Left ventricle myocardium inferior (tissue), 1 donor: ENCODE measurements around the gene ENTPD5. TPM values are rescaled to one million over a fixed set of nuclear protein-coding genes. Genes with fewer than 3 reads are reported as not detected.
"Not testable (repeated sequence)": the region's sequence is repeated elsewhere in the genome, so short reads cannot be mapped to it uniquely, and the experiment has no call there.

Source experiments
- DNase-seq: peaks from one replicate; pipeline ENCODE4 v3.0.0-alpha.2; 2020
- H3K27ac ChIP-seq: fragments of 200-600 bp; replicated peaks from 2 replicates; pipeline ENCODE4 v1.8.0; 2021
- H3K27me3 ChIP-seq: fragments of 200-600 bp; 2 replicates; pipeline ENCODE4 v1.8.0; 2021; ENCODE audit warnings: low read depth
- H3K36me3 ChIP-seq: fragments of 200-600 bp; 2 replicates; pipeline ENCODE4 v1.8.0; 2021
- H3K4me1 ChIP-seq: fragments of 200-600 bp; 2 replicates; pipeline ENCODE4 v1.8.0; 2021
- H3K4me3 ChIP-seq: fragments of 200-600 bp; 2 replicates; pipeline ENCODE4 v1.8.0; 2021; ENCODE audit warnings: mild to moderate bottlenecking, moderate library complexity
- H3K9me3 ChIP-seq: fragments of 200-600 bp; replicated peaks from 2 replicates; pipeline ENCODE4 v1.8.0; 2021
- CTCF ChIP-seq: fragments of 200-600 bp; IDR thresholded peaks from 2 replicates; pipeline ENCODE4 v1.8.0; 2021; ENCODE audit warnings: antibody characterized with exemption, mild to moderate bottlenecking, borderline replicate concordance
- intact Hi-C: fragments of 100-400 bp; cut with micrococcal nuclease; formaldehyde crosslinking; loops from one replicate; pipeline ENCODE4 v1.11.0; 2022
- total RNA-seq: library from RNA; stranded (reverse); fragmentation: NEBNext Ultra II Directional; extraction: Animal tissue kit (Norgen Biotek cat#: 25700); gene quantifications from one replicate; pipeline ENCODE4 v1.2.1, GENCODE V29; 2021
- donor health status: DM: no; HTN: yes; CAD: no; lungs with severe emphysema.

The ENTPD5 gene
- total RNA-seq, 1 donor from 2014 or later: 6.3 TPM

DNA sequence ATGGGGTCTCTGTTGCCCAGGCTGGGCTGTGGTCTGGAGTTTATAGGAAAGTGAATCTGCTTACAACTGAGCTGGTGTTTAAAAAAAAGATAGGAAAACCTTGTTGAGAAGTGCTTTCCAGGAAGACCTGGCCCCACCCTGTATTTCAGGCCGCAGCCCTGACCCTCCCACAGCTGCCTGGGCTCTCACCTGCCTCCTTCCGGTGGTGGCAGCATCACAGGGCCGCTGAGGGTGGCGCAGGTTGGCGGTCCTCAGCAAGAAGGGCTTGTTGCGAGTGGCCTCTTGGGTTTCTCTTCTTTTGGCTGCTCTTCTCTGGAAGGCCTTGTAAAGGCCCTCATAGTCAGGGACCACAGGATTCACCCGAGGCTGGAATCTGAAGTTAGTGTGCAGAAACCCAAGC lies 76.9 kb downstream of the ENTPD5 start:
- Histone ChIP-seq H3K4me1 (no peaks in the 10 kb centered on the region), H3K4me3 (no peak overlapping the region), H3K27ac (no peak overlapping the region), H3K9me3 (no peaks in the 10 kb centered on the region), H3K27me3 (no peaks in the 10 kb centered on the region), H3K36me3 (peaks cover 47% of the 10 kb centered on the region)
- no peak for DNase-seq
- no peak for TF ChIP-seq CTCF
- intact Hi-C loops: no loop called here

DNA sequence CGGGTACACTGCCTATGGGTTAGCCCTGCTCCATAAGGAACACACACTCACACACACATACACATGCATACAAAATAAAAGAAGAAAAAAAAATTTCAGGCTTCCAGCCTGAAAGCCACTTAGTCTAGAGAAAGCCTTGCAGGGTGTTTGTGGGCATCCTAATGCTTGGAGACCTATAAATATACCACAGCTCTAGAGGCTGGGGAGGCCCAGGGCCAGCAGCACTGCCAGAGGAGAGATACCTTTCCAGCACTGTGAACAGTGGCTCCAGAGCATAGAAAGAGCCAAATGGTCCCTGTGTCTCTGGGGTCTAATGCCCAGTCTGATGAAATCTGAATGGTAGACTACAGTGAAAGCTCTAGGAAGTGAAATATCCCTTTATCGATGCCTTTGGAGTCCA lies 82.1 kb downstream of the ENTPD5 start:
- H3K36me3 ChIP-seq: peaks cover 68% of the 10 kb centered on the region
- intact Hi-C loops: no loop called here

GRCh38 chr14:73936548-73936947 lies 82.5 kb downstream of the ENTPD5 start:
- Histone ChIP-seq H3K4me3 (no peak overlapping the region), H3K36me3 (peaks cover 73% of the 10 kb centered on the region), H3K9me3 (no peaks in the 10 kb centered on the region), H3K27ac (no peak overlapping the region), H3K4me1 (no peaks in the 10 kb centered on the region), H3K27me3 (no peaks in the 10 kb centered on the region)
- TF ChIP-seq CTCF: no peak
- intact Hi-C loops: no loop called here
- no peak for DNase-seq

More for the DNA sequence above, 82.1 kb downstream of the ENTPD5 start:
- no peak for TF ChIP-seq CTCF
- Histone ChIP-seq H3K4me1 (no peaks in the 10 kb centered on the region), H3K27ac (no peak overlapping the region), H3K9me3 (no peaks in the 10 kb centered on the region), H3K27me3 (no peaks in the 10 kb centered on the region), H3K4me3 (no peak overlapping the region)
- DNase-seq: no peak

DNA sequence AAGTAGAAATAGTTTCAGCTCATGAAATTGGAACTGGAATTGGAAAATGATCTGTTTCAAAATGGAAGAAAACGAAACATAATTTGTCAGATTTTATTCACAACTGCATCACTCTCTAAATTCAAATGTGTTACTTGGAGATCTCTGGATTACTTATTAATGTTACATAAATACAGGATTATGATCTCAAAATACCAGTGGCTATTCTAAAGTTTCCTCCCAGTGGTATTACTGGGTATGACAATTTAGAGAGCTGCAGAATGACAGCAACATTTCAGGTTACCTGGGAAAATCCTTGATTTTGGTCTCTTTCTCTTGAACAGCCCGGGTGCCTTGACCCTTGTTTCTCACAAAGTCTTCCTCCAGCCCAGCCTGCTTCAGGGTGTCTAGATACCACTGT lies 83.4 kb downstream of the ENTPD5 start:
- Histone ChIP-seq H3K4me3 (no peak overlapping the region), H3K27ac (no peak overlapping the region), H3K27me3 (no peaks in the 10 kb centered on the region), H3K9me3 (no peaks in the 10 kb centered on the region), H3K36me3 (peaks cover 80% of the 10 kb centered on the region), H3K4me1 (no peaks in the 10 kb centered on the region)
- intact Hi-C loops: no loop called here
- no peak for TF ChIP-seq CTCF
- no peak for DNase-seq

GRCh38 chr14:73924337-73924736 lies 94.8 kb downstream of the ENTPD5 start:
- H3K4me3 ChIP-seq: no peak overlapping the region
- peaks cover 90% of the 10 kb centered on the region for H3K36me3 ChIP-seq
- intact Hi-C loops: no loop called here
- H3K27ac ChIP-seq: no peak overlapping the region
- no peaks in the 10 kb centered on the region for H3K9me3 ChIP-seq
- no peaks in the 10 kb centered on the region for H3K4me1 ChIP-seq
- no peak for DNase-seq
- H3K27me3 ChIP-seq: no peaks in the 10 kb centered on the region
- TF ChIP-seq CTCF: no peak

DNA sequence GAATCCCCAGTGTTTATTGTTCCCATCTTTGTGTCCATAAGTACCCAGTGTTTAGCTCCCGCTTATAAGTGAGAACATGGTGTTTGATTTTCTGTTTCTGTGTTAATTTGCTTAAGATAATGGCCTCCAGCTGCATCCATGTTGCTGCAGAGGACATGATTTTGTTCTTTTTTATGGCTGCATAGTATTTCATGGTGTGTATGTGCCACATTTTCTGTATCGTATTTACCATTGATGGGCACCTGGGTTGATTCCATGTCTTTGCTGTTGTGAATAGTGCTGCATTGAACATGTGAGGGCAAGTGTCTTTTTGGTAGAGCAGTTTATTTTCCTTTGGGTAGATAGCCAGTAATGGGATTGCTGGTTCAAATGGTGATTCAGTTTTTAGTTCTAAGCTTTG lies 99.6 kb downstream of the ENTPD5 start:
- H3K4me3 ChIP-seq, H3K27me3 ChIP-seq, DNase-seq, intact Hi-C loops, H3K9me3 ChIP-seq, H3K27ac ChIP-seq, H3K4me1 ChIP-seq: not testable (repeated sequence)
- peaks cover 74% of the 10 kb centered on the region for H3K36me3 ChIP-seq
